ENCODE results near the gene KISS1R.
"Not testable (repeated sequence)": the region's sequence is repeated elsewhere in the genome, so short reads cannot be mapped to it uniquely, and the experiment has no call there.

The KISS1R gene

DNA sequence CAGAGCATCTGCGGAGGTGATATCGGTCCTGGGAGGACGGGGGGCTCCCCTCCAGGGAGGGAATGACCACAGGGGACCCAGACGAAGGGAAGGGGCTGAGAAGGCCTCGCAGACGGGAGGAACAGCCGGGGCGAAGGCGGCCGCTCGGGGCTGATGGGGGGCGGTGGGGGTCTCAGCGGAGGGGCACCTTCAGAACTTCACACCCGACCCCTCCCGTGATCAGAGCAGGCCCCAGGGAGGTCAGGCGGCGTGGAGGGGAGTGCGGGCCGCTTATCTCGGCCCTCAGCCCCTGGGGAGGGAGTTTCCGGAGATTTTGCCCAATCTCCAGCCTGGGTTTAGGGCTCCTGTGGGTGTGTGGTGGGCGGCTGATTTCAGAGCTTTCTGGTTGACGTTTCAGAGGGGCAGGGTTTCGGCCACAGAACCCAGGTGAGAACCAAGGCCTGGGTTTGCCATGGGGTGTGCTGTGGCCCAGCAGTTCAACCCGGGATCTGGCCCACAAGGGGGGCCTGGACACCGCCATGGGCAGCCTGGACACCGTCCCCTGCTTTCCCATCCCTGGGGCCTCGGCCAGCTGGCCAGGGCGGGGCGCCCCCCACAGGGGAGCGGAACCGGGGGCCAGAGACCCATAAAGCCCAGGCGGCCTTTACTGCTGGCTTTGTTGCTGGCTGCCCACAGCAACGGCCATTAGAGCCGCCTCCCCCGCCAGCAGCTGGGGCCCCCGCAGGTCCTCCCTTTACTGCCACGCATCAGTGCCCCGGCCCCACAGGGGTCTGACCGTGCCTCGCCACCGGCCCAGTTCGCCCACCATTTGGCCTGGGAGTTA, 37.8 kb downstream of the KISS1R start:
- DNase-seq (ENCODE audit: low read depth, low spot score), result no peak
- in situ Hi-C loops (cut with HindIII; ENCODE audit: low sequenced_read_pairs), result no loop called here
- no peak for TF ChIP-seq CTCF (IDR thresholded peaks at IDR 0.05; ENCODE audit: low read depth, low read length)
- no peak overlapping the region for H3K4me3 ChIP-seq (ENCODE audit: low read depth, low read length)

DNA sequence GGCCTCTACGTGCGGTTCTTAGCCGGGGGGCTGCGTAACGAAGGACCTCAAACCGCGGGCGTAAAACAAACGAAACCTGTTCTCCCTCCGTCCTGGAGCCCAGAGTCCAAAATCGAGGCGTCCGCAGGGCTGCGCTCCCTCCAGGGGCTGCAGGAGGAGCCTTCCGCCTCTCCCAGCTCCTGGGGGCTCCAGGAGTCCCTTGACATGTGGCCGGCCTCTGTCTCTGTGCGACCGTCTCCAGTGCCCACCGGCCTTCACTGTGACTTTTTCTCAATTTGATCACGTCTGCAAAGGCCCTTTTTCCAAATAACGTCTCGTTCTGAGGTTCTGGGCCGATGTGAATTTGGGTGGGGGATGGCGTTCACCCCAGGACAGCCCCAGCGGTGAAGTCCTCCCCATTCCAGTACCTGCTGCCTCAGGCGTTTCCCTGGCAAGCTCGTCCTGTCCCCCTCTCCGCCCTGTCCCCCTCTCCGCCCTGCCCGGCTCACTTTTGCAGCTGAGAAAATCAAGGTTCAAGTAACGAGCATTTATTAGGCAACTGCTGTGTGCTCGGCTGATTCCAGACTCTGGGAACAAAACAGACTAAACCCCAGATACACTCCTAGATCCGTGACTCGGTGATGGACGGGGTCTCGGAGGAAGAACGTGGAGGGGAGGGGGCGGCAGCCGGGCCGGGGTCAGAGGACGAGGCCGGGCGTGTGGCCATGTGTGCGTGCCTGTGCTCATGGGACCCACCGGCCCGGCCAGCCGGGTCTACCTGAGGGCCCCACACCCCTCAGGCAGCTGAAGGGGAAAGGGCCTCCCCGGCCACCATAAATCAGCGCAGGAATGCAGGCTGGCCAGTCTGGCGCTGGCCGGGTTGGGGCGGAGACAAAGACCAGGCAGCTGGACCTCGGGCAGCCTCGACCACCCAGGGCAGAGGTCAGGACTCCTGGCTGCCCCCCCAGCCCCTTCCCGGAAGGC, 39.0 kb downstream of the KISS1R start:
- no peak for DNase-seq (ENCODE audit: low read depth, low spot score)
- H3K4me3 ChIP-seq (ENCODE audit: low read depth, low read length), result no peak overlapping the region
- in situ Hi-C loops (cut with HindIII; ENCODE audit: low sequenced_read_pairs), result no loop called here
- TF ChIP-seq CTCF (IDR thresholded peaks at IDR 0.05; ENCODE audit: low read depth, low read length), result no peak

- no peak for TF ChIP-seq CTCF (IDR thresholded peaks at IDR 0.05; ENCODE audit: low read depth, low read length)
- in situ Hi-C loops (cut with HindIII; ENCODE audit: low sequenced_read_pairs), result no loop called here
- DNase-seq (ENCODE audit: low read depth, low spot score), result no peak
- no peak overlapping the region for H3K4me3 ChIP-seq (ENCODE audit: low read depth, low read length)
Measured at GRCh38 chr19:956766-957440, 39.8 kb downstream of the KISS1R start.

- in situ Hi-C loops (cut with HindIII; ENCODE audit: low sequenced_read_pairs); H3K4me3 ChIP-seq (ENCODE audit: low read depth, low read length); DNase-seq (ENCODE audit: low read depth, low spot score): not testable (repeated sequence)
Measured at GRCh38 chr19:957578-957977, 40.4 kb downstream of the KISS1R start.

DNA sequence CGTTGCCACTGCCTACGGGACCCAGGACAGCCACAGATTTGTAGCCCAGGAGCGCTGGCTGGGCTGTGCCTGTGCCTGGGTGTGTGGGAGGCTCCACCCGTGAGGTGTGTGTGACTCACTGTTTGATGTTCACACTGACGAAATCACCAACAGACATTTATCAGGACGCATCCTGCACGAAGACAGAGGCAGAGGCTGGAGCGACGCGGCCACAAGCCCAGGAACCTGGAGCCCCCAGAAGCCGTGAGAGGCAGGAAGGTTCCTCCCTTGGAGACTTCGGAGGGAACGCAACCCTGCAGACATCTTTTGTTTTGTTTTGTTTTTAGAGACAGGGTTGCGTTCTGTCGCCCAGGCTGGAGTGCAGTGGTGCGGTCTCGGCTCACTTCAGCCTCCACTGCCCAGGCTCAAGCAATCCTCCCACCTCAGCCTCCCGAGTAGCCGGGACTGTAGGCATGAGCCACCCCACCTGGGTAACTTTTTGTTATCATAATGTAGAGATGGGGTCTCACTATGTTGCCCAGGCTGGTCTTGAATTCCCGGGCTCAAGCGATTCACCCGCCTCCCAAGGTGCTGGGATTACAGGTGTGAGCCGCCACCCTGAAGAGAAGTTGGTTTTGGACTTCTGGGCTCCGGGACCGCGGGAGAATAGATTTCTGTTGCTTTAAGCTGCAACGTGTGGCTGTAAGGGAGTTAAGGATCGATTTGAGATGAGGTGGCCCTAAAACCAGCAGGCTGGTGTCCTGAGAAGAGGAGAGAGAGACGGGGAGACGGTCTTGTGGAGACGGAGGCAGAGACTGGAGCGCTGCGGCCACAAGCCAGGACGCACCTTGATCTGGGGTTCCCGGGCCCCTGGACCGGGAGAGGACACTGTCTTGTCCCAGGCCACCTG, 42.1 kb downstream of the KISS1R start:
- DNase-seq (ENCODE audit: low read depth, low spot score), result peak; percentile 26
- in situ Hi-C loops (cut with HindIII; ENCODE audit: low sequenced_read_pairs), result no loop called here
- no peak for TF ChIP-seq CTCF (IDR thresholded peaks at IDR 0.05; ENCODE audit: low read depth, low read length)
- H3K4me3 ChIP-seq (ENCODE audit: low read depth, low read length), result no peak overlapping the region

- H3K4me3 ChIP-seq (ENCODE audit: low read depth, low read length), result no peak overlapping the region
- no peak for TF ChIP-seq CTCF (IDR thresholded peaks at IDR 0.05; ENCODE audit: low read depth, low read length)
- DNase-seq (ENCODE audit: low read depth, low spot score), result no peak
- in situ Hi-C loops (cut with HindIII; ENCODE audit: low sequenced_read_pairs), result no loop called here
Measured at GRCh38 chr19:960020-960419, 42.9 kb downstream of the KISS1R start.
